Measurements from ENCODE around the gene DLX1. TPM values are rescaled to one million over a fixed set of nuclear protein-coding genes. Genes with fewer than 3 reads are reported as not detected.

The DLX1 gene
- total and polyA plus RNA-seq, 12 donors, result 0.11 to 1.4 (median 0.53) TPM; not detected in 5

GRCh38 chr2:172050479-172051125 is 34.7 kb upstream of the DLX1 start:
- TF ChIP-seq CTCF (IDR thresholded peaks at IDR 0.05), result no peak
- TF ChIP-seq POLR2A (IDR thresholded peaks at IDR 0.05), result no peak
- no peaks in the 10 kb centered on the region for H3K4me1 ChIP-seq (replicated peaks in 1 of 2)
- DNase-seq, result no peak
- no peaks in the 10 kb centered on the region for H3K27me3 ChIP-seq
- intact Hi-C loops (cut with DNase I), result no loop called here
- no peaks in the 10 kb centered on the region for H3K9me3 ChIP-seq (replicated peaks in 1 of 3)
- H3K36me3 ChIP-seq (replicated peaks in 1 of 2), result no peaks in the 10 kb centered on the region
- WGBS, 4 donors, result 76 to 94% (median 89%) methylated on average over 1 of the region's 1 CpG
- H3K4me3 ChIP-seq, result no peak overlapping the region
- H3K27ac ChIP-seq, result no peak overlapping the region

GRCh38 chr2:172052000-172052983 is 33.0 kb upstream of the DLX1 start:
- Histone ChIP-seq H3K27ac (no peak overlapping the region), H3K9me3 (replicated peaks in 1 of 3) (no peaks in the 10 kb centered on the region), H3K4me3 (no peak overlapping the region), H3K36me3 (replicated peaks in 1 of 2) (no peaks in the 10 kb centered on the region), H3K4me1 (replicated peaks in 1 of 2) (no peaks in the 10 kb centered on the region), H3K27me3 (no peaks in the 10 kb centered on the region)
- no peak for TF ChIP-seq POLR2A (IDR thresholded peaks at IDR 0.05)
- TF ChIP-seq CTCF (IDR thresholded peaks at IDR 0.05), result no peak
- intact Hi-C loops (cut with DNase I), result no loop called here
- DNase-seq, result no peak
- 45 to 55% (median 49%) methylated on average over 4 of the region's 4 CpGs for WGBS, 4 donors

GRCh38 chr2:172053486-172053885 is 31.8 kb upstream of the DLX1 start:
- H3K27me3 ChIP-seq, result no peaks in the 10 kb centered on the region
- no peak overlapping the region for H3K27ac ChIP-seq
- no peaks in the 10 kb centered on the region for H3K4me1 ChIP-seq (replicated peaks in 1 of 2)
- no peak for TF ChIP-seq POLR2A (IDR thresholded peaks at IDR 0.05)
- no peak for TF ChIP-seq CTCF (IDR thresholded peaks at IDR 0.05)
- no peak overlapping the region for H3K4me3 ChIP-seq
- no peaks in the 10 kb centered on the region for H3K36me3 ChIP-seq (replicated peaks in 1 of 2)
- DNase-seq, result no peak
- WGBS, 4 donors, result 83 to 88% (median 87%) methylated on average over 1 of the region's 1 CpG
- intact Hi-C loops (cut with DNase I), result no loop called here
- H3K9me3 ChIP-seq (replicated peaks in 1 of 3), result no peaks in the 10 kb centered on the region

- no peaks in the 10 kb centered on the region for H3K36me3 ChIP-seq (replicated peaks in 1 of 2)
- H3K9me3 ChIP-seq (replicated peaks in 1 of 3), result no peaks in the 10 kb centered on the region
- 86 to 96% (median 92%) methylated on average over 2 of the region's 2 CpGs for WGBS, 4 donors
- no peak overlapping the region for H3K27ac ChIP-seq
- intact Hi-C loops (cut with DNase I), result no loop called here
- no peaks in the 10 kb centered on the region for H3K27me3 ChIP-seq
- TF ChIP-seq CTCF (IDR thresholded peaks at IDR 0.05), result no peak
- TF ChIP-seq POLR2A (IDR thresholded peaks at IDR 0.05), result no peak
- DNase-seq, result no peak
- no peaks in the 10 kb centered on the region for H3K4me1 ChIP-seq (replicated peaks in 1 of 2)
- no peak overlapping the region for H3K4me3 ChIP-seq
Measured at GRCh38 chr2:172056293-172056692, 29.0 kb upstream of the DLX1 start.
